ENCODE results near the gene STARD13.

The STARD13 gene, protein sequence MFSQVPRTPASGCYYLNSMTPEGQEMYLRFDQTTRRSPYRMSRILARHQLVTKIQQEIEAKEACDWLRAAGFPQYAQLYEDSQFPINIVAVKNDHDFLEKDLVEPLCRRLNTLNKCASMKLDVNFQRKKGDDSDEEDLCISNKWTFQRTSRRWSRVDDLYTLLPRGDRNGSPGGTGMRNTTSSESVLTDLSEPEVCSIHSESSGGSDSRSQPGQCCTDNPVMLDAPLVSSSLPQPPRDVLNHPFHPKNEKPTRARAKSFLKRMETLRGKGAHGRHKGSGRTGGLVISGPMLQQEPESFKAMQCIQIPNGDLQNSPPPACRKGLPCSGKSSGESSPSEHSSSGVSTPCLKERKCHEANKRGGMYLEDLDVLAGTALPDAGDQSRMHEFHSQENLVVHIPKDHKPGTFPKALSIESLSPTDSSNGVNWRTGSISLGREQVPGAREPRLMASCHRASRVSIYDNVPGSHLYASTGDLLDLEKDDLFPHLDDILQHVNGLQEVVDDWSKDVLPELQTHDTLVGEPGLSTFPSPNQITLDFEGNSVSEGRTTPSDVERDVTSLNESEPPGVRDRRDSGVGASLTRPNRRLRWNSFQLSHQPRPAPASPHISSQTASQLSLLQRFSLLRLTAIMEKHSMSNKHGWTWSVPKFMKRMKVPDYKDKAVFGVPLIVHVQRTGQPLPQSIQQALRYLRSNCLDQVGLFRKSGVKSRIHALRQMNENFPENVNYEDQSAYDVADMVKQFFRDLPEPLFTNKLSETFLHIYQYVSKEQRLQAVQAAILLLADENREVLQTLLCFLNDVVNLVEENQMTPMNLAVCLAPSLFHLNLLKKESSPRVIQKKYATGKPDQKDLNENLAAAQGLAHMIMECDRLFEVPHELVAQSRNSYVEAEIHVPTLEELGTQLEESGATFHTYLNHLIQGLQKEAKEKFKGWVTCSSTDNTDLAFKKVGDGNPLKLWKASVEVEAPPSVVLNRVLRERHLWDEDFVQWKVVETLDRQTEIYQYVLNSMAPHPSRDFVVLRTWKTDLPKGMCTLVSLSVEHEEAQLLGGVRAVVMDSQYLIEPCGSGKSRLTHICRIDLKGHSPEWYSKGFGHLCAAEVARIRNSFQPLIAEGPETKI

DNA sequence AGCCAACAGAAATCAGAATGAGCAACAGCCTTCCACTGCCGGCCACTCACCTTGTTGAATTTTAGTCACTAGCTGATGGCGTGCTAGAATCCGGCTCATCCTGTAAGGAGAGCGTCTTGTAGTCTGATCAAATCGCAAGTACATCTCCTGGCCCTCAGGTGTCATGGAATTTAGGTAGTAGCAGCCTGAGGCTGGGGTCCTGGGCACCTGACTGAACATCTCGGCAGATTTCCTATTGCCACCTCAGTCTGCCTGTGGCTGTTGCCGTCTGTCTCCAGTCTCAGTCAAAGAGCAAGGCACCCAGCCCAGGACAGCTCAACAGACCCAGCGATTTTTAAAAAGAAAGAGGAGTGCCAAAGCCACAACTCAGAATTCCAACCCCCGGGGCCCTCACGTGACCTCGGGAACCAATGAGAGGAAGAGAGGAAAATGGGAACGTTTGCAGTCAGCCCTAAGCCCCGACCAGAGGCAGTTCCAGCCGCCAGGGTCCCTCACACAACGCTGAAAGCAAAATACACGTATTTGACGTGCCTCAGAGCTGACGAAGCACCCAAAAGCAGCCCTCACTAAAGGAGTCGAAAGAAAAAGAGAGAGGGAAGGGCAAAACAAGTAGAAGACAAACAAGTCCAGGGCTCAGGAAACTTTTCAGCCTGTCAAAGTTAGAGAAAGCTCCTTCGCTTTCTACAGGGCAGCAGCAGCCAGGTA is at the start of gene STARD13:
Gene STARD13 (minus strand): TSS at position 336 of the 705 bp plus-strand sequence. CDS start 117 bp downstream, at position 219.
- peak; percentile 45 to 96 for DNase-seq (ENCODE audit: low read depth in 1 of 2, low spot score in 1 of 2)
- in situ Hi-C loops (cut with HindIII; ENCODE audit: low pct_unique_long_range_greater_than_20kb, low sequenced_read_pairs): no loop called here
- 0 out of 2 replicates have a peak, but pooled peaks have one; percentile 8 for TF ChIP-seq JUND (IDR thresholded peaks at IDR 0.05; ENCODE audit: low read depth)

DNA sequence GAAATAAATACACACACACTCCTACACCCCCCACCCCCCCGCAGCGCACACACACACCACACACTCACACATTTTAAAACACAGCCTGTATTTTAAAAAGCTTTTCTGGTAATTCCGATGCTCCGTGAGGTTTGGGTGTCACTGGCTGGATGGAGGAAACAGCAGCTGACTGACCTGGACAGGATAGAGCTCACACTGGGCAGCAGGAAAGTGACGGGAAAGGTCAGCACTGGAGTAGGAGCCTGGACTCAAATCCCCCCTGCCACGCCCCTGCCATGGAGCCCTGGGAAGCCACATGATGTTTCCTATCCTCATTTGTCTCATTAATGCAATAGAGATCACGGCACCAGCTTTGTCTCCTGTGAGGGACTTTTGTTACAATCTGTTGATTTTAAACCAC is 49.3 kb upstream of the STARD13 start:
- DNase-seq (ENCODE audit: low read depth in 1 of 2, low spot score in 1 of 2): no peak
- in situ Hi-C loops (cut with HindIII; ENCODE audit: low pct_unique_long_range_greater_than_20kb, low sequenced_read_pairs): no loop called here
- TF ChIP-seq JUND (IDR thresholded peaks at IDR 0.05; ENCODE audit: low read depth): no peak

DNA sequence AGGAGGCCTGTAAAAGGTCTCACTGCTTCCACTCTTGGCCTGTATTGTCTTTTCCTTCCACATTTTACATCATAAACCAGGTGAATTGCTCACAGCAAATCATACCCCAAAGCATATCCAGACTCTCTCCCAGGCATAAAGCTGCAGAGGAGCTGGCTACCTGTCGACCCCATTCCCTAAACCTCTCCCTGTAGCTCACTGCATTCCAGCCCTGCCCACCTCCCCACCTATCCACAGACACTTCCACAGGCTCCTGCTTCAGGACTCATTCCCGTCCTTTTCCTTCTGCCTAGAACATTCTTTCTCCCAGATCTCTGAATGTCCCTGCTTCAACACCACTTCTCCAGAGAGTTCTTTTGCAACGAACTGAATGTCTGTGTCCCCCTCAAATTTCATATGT is 46.4 kb upstream of the STARD13 start:
- DNase-seq (ENCODE audit: low read depth in 1 of 2, low spot score in 1 of 2): no peak
- in situ Hi-C loops (cut with HindIII; ENCODE audit: low pct_unique_long_range_greater_than_20kb, low sequenced_read_pairs): no loop called here
- TF ChIP-seq JUND (IDR thresholded peaks at IDR 0.05; ENCODE audit: low read depth): no peak

DNA sequence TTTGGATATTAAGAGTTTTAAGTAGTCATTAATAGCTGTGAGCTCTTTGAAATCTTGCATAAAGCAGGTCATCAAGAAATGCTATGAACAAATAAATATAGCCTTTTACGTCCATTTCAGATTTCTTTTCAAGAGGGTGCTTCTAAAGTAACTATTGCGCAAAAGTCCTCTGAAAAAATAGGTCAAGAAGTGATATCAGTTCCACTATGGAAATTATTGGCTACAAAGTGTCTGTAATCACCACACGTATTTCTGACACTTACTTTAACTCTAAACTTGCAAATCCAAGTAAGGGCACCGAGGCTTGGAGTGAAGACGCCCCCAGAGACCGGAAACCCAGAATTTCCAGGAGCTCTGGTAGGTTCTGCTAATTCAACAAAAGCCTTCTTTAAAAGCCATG is 44.9 kb upstream of the STARD13 start:
- DNase-seq (ENCODE audit: low read depth in 1 of 2, low spot score in 1 of 2): no peak
- in situ Hi-C loops (cut with HindIII; ENCODE audit: low pct_unique_long_range_greater_than_20kb, low sequenced_read_pairs): no loop called here
- TF ChIP-seq JUND (IDR thresholded peaks at IDR 0.05; ENCODE audit: low read depth): no peak

DNA sequence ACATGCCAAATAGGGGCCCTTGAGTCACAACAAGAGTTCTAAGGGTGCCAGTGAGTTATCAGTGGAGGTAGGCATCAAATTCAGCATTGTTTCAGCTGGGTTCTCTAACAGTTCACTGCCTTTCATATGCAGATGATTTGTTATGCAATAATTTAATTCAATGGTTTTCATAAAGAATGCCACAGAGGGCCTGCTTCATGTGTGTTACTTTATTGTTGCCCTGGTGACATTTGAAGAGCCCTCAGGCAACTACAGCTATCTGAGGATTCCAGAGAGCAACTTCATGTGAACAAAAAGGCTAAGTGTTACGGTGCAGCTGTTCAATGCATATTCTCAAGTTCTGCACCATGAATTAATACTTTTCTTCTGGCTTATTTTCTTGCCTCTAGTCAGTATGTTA is 43.1 kb upstream of the STARD13 start:
- DNase-seq (ENCODE audit: low read depth in 1 of 2, low spot score in 1 of 2): no peak
- in situ Hi-C loops (cut with HindIII; ENCODE audit: low pct_unique_long_range_greater_than_20kb, low sequenced_read_pairs): no loop called here
- TF ChIP-seq JUND (IDR thresholded peaks at IDR 0.05; ENCODE audit: low read depth): no peak

DNA sequence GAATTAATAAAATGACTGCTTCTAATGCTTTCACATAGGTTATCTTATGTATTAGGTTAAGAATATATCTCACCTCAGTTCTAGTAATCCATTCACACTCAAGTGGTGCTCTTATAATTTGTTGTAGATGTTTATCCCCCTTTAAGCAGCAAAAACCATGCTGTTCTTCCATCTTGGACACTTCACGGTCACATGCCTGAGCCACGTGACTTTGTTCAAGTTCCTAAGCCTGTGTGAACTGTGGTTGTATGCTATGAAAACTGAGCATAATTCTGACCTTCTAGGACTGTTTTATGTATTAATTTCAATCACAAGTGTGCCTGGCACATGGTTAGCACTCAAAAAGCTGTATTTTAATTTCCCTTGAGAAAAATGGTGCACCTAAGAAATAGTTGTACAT is 41.2 kb upstream of the STARD13 start:
- TF ChIP-seq JUND (IDR thresholded peaks at IDR 0.05; ENCODE audit: low read depth): no peak
- in situ Hi-C loops (cut with HindIII; ENCODE audit: low pct_unique_long_range_greater_than_20kb, low sequenced_read_pairs): no loop called here

DNA sequence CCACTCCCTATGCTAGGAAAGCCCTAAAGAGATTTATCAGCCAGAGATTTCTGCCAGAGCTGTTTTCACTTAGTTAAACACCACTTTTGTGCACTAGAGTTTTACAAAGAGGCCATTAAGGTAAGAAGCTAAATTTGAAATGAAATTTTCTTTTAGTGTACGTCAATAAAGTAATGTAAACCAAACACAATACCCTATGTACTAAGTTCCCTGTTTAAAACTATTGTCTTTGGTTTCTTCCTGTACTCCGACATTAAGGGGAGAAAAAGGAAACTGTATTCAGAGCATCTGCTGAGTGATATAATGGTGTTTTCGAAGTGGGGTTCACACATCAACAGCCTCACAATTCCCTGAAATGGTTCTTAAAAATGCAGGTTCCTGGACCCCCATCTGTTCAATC is 40.7 kb upstream of the STARD13 start:
- DNase-seq (ENCODE audit: low read depth in 1 of 2, low spot score in 1 of 2): no peak
- no peak for TF ChIP-seq JUND (IDR thresholded peaks at IDR 0.05; ENCODE audit: low read depth)
- in situ Hi-C loops (cut with HindIII; ENCODE audit: low pct_unique_long_range_greater_than_20kb, low sequenced_read_pairs): no loop called here

More for the DNA sequence above, 41.2 kb upstream of the STARD13 start:
- DNase-seq (ENCODE audit: low read depth in 1 of 2, low spot score in 1 of 2): no peak

DNA sequence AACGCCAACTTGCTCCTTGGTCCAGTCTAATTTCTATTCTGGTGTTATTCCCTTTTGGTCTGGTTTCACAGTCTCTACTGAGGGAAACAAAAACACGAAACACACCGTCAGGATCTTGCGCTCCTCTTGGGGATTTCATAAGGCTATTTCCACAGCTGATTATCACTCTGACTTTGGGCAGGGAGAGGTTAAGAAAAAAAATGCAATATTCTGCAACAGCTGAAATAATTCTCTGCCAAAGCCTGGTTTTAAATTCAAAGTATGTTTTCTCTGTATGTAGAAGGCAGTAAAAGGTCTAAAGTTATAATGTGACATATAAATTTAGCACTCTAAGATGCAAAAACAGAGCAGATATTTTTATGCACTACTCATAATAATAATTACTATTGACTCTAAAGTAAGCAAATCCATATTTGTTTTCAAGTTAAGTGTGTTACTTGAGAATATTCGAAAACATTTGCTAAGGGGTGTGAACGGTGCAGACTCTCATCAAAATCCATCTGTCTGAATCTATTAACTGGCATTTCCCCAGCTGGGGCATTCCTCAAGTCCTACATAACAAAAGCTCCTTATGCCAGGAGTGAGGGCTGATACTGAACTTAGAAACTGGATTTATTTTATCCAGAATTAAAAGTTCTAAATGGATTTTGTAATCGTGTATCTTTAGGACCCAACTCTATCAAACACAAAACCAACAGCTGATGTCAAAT is 38.4 kb upstream of the STARD13 start:
- DNase-seq (ENCODE audit: low read depth in 1 of 2, low spot score in 1 of 2): no peak
- in situ Hi-C loops (cut with HindIII; ENCODE audit: low pct_unique_long_range_greater_than_20kb, low sequenced_read_pairs): no loop called here
- TF ChIP-seq JUND (IDR thresholded peaks at IDR 0.05; ENCODE audit: low read depth): no peak

DNA sequence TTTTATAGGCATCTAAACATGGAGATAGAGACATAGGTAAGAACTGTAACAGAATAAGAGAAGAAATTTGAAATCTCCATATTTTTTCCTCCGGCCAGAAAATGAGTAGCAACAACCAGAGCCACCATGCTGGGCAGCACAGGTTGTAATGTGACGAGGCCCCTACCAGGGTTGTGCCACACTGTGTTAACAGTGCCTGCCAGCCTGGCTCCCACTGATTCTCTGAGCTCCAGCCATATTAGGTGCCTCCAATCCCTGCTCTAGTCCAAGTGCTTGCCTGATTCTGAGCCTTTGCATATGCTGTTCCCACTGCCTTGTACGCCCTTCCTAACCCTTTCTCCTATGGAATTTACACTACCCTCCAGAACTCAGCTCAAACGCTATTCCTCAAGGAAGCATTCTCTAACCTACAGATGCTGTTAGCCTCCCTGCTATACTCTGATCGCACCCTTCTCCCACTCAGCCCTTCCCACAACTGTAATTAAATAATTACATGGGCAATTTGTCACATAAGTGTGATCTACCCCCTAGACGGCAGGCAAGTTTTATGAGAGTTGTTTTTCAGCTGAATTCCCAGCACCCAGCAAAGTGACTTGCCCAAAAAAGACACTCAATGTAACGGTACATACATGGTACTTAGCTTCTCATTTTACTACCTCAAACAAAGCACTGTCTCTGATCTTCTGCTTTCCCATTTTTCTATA is 37.6 kb upstream of the STARD13 start:
- DNase-seq (ENCODE audit: low read depth in 1 of 2, low spot score in 1 of 2): no peak
- no peak for TF ChIP-seq JUND (IDR thresholded peaks at IDR 0.05; ENCODE audit: low read depth)
- in situ Hi-C loops (cut with HindIII; ENCODE audit: low pct_unique_long_range_greater_than_20kb, low sequenced_read_pairs): no loop called here

DNA sequence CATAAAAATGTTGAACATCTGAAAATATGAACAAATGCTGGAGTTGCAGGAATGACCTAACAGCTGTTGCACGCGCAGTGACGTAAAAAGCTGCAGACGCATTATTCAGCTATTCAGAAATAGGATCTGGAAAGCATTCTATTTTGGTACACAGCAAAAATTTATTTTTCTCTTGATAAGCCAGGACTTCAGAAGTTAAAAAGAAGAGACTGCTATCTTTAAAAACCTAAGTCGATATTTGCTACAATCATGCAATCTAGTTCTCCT is 36.9 kb upstream of the STARD13 start:
- TF ChIP-seq JUND (IDR thresholded peaks at IDR 0.05; ENCODE audit: low read depth): no peak
- no peak for DNase-seq (ENCODE audit: low read depth in 1 of 2, low spot score in 1 of 2)
- in situ Hi-C loops (cut with HindIII; ENCODE audit: low pct_unique_long_range_greater_than_20kb, low sequenced_read_pairs): no loop called here
